Measurements from ENCODE around the gene BRD3OS.
A peak's percentile ranks its signal among the peaks of the same experiment; 100 is the strongest.

The BRD3OS gene

DNA sequence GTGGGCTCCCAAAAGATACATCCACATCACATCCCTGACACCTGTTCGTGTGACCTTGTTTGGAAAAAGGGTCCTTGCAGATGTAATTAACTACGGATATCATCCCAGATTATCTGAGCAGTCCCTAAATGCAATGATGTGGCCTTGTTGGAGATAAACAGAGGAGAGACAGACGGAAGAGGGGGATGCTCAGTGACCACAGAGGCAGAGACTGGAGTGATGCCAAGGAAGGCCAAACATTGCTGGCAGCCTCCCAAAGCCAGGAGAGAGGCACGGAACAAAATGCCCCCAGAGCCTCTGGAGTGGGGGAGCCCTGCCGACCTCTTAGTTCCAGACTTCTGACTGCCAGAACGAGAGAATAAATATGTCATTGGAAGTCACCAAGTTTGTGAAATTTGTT, 18.1 kb upstream of the BRD3OS start:
- DNase-seq, result no peak

DNA sequence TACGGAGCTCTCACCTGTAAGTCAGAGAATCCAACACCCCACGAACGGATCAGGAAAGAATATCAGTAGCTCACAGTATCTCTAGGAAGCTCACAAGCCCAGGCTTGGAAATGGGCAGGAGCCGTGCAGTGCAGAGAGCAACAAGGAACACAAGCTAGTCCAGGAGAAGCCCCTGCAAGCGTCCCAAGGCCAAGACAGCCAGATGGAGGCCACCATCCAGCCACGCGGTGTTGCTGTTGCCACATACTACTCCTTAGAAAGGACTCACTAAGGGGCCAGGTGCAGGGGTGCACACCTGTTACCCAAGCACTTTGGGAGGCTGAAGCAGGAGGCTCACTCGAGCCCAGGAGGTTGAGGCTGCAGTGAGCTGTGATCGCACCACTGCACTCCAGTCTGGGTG, 17.7 kb upstream of the BRD3OS start:
- no peak for DNase-seq

GRCh38 chr9:134010310-134011173, 14.7 kb upstream of the BRD3OS start:
- DNase-seq, result no peak

- no peak for DNase-seq
Measured at GRCh38 chr9:134011401-134011800, 13.9 kb upstream of the BRD3OS start.

- no peak for DNase-seq
Measured at GRCh38 chr9:134014946-134015345, 10.3 kb upstream of the BRD3OS start.

DNA sequence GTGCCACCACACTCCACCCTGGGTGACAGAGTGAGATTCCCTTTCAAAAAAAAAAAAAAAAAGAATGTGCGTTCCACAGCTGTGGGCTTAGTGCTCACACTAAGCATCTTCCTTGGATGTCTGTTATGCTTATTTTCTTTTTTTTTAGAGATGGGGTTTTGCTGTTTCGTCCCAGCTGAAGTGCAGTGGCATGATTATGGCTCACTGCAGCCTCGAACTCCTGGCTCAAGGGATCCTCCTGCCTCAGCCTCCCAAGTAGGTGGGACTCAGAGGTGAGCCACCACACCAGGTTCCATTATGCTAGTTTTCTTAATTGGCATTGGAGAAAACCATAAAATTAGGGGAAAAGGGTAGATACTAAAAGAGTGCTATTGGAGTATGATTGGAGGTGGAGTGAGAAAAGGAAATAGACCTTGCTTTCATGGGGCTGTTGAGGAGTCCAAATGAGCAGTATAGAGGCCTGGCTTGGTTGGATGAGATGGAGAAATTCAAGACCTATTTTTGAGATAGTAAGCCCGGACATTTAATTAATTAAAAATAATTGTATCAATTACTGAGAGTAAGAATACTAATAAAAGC, 978 bp upstream of the BRD3OS start:
- no peak for DNase-seq

- DNase-seq, result peak; percentile 19 to 22
Measured at GRCh38 chr9:134025606-134026541, 593 bp downstream of the BRD3OS start.

DNA sequence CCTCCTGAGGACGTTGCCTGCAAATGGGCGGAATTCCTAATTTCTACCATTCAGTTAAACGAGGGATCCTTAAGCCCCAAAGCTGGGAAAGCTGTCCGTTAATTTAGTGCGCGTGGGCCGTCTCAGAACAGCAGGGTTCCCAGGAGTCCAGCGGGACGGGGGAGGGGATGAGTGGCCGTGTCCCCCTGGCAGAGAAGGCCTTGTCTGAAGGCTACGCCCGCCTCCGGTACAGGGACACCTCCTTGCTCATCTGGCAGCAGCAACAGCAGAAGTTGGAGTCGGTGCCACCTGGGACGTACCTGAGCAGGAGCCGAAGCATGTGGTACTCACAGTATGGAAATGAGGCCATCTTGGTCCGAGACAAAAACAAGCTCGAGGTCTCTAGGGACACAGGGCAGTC, 1.3 kb downstream of the BRD3OS start:
- DNase-seq, result no peak

DNA sequence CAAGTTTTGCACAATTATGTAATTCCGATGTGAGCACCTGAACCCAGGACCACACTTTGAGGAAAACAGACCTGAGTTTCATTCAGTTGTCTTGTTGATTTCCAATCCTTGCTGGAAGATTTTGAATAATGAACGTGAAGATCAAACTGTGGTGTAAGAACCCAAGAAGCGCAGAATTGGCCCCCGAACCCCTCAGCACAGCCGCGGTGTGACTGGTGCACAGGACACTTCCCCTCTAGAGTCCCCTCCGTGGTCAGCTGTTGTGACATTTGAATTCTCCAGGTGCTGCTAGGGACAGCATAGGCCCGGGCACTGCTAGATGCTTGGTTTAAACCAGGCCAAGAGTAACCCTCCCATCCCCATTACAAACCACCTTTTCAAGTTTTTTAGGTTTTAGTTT, 1.7 kb downstream of the BRD3OS start:
- no peak for DNase-seq

DNA sequence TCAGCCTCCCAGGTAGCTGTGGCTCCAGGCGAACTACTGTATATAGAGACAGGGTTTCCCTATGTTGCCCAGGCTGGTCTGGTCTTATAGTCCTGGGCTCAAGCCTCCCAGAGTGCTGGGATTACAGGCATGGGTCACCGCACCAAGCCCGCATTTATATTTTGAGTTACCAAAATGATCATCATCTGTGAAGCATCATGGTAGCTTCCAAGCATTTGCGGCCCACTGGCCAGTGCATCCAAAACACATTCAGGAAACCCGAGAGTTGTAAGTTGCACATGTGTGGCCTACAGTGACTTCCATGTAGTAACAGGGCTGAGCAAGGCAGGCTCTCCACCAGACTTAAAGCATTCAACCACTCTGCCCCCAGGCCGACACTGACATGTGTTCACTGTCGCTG, 2.3 kb downstream of the BRD3OS start:
- DNase-seq, result no peak

DNA sequence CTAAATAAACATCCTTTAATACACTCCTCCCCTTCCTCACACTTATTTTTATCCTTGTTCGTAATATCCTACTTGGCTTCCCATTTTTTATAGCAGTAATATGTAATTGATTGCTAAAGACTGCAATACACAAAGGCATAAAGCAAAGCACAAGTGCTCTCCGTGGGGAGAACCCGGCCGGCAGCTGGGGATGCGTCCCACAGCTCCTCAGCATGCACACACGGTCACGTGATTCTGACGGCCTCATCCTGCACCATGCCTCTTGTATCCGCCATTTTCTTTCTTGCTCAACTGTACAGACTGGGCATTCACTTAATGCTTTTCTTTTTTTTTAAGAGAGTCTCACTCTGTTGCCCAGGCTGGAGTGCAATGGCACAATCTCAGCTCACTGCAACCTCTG, 2.8 kb downstream of the BRD3OS start:
- DNase-seq, result no peak

- no peak for DNase-seq
Measured at GRCh38 chr9:134028575-134029247, 3.4 kb downstream of the BRD3OS start.

DNA sequence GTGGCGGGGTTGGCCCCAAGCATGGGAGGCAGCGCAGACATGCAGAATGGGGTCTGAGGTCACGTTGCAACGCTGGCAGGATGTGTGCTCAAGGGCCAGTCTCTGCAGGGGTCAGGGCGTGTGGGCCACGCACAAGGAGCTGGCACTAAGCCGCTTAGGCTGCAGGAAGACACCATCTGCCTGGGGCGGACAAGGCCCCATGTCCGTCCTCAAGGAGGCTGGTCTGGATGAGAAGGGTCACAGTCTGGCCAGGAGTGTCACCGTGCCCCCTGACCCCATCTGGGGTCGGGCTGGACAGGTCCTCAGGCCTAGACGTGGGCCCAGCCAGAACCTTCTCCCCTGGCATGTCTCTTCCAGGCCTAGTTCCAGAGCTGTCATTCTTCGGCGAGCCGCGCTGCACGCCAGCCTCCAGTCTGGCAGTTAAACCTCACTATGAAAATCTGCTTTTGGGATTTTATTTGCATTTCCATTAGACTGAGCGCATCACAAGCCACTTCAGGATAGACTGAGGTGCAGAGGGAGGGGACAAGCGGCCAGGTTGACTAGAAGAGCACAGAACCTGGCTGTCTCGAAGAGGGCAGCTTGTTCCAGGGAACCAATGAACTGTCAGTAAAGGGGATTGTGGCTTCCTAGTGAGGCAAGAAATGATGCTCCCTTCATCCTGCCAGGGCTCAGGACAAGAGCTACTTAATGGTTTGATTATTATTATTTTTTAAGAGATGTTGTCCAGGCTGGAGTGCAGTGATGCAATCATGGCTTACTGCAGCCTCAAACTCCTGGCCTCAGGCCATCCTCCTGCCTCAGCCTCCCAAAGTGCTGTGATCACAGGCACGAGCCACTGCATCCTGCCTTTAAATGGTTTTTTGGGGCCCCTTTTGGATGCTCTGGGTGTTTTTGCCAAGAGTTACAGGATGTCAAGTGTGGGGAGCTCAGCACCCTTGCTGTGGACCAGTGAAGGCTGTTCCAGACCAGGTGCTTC, 4.3 kb downstream of the BRD3OS start:
- no peak for DNase-seq

- DNase-seq, result no peak
Measured at GRCh38 chr9:134030821-134031470, 5.7 kb downstream of the BRD3OS start.

GRCh38 chr9:134031783-134032182, 6.5 kb downstream of the BRD3OS start:
- no peak for DNase-seq

DNA sequence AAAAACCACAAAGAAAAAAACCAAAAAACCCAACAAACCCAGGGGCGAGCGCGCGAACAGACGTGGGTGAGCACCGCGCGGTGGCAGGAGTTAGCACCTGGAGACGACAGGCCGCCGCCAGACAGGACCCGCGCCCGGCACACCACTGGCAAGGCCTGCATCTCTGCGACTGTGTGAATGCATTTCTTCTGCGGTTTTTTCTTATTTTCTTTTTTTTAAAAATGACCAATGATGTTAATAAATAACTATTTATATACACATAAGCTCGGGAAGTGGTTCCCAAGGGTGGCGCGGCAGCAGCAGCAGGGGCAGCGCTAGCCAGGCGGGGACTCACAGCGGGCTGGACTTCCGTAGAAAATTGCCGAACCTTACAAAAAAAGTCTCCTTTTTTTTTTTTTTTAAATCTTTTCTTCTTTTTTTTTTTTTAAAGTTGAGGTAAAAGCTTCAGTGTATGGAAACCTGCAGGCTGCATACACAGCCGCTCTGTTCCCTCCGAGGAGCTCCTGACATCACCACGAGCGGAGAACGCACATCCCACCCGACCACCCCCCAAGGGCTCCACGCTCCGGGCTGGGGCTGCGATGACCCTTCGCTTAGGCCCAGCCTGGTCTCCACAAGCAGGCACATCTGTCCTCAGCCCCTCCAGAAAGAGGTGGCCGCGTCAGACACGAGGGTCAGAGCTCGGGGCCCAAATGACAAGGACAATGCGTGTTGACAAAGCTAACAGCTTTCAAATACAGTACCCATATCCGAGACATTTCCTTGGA, 7.4 kb downstream of the BRD3OS start:
- DNase-seq, result no peak

GRCh38 chr9:134033516-134034214, 8.4 kb downstream of the BRD3OS start:
- DNase-seq, result no peak

DNA sequence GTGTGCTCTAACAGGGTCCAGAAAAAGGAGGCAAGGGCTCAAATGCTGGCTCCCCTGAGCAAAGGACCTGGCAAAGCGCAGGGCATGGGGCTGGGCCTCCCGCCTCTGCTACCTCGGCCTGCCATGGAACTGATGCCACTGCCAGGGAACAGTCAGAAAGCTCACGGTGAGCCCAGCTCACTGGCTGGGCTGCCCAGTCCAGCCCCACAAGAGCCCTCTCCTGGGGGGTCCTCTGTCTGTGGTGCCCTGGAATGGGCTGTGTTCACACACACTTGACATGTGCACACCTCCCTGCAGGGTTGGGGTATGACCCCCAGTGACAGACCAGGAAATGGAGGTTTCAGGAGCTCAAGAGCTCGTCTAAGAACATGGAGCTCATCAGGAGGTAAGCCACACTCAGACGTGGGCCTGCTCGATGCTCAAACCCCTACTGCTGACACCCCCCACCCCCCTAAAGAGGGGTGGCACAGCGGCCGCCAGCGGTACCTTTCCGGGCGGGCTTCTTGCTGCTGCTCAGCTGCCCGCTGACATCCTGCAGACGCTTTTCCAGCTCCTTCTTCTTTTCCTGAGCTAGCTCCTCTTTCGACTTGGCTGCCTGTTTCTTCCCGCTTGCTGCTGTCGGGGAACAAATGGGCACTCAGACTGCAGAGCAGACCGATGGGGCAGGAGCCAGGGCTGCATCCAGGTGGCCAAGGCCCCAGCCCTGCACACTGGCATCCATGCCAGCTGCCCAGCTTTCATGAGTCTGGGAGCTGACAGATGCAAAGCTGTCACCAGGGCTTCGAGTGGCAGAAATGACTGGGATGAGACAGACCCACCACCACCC, 9.1 kb downstream of the BRD3OS start:
- no peak for DNase-seq

All from activated CD4-positive, alpha-beta T cell treated with anti-CD3 and anti-CD28 coated beads, Interleukin-2, amount 50 U/mL, for 4 hours (primary cell).